ENCODE data around the gene RCAN2. TPM values are rescaled to one million over a fixed set of nuclear protein-coding genes. Genes with fewer than 3 reads are reported as not detected.

The RCAN2 gene
- total and polyA plus RNA-seq, 9 of the 15 experiments (the other 6 are each of a cell fraction or from before 2014, with no cell fraction given), result 0.04 TPM; not detected in 8

DNA sequence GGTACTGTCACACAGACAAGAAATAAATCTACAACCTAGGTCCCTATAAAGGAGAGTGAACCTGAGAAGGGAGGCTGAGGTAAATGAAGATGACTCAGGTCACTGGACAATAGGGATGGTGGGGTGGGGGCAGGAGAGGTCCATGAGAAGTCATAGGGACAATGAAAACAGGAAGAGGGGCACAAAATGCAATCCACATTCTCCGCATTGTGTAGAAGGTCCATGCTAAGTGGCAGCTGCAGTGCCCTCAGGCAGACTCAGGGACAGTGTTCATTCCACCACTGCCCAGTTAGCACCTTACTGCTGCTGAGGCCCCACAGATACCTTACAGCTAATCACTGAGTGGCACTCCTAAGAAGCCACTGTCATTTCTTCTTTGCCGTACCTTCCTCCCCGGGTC, 156.8 kb downstream of the RCAN2 start:
- WGBS (ENCODE audit: insufficient coverage, low coverage, missing lambda C conversion rate), result 2% methylated on average over 3 of the region's 3 CpGs
- in situ Hi-C loops (cut with MboI), result no loop called here
- Histone ChIP-seq H2AFZ (ENCODE audit: low read depth, low read length) (no peak overlapping the region), H4K20me1 (replicated peaks; ENCODE audit: control insufficient read depth, insufficient read depth, low read length) (no peaks in the 10 kb centered on the region), H3K4me1 (replicated peaks in 1 of 2; ENCODE audit: control insufficient read depth in 2 of 2, insufficient read depth in 2 of 2, low read length in 2 of 2) (no peaks in the 10 kb centered on the region), H3K9me1 (ENCODE audit: control insufficient read depth, insufficient read depth, low read length) (no peaks in the 10 kb centered on the region), H3K4me3 (no peak overlapping the region), H3K27ac (ENCODE audit: extremely low read depth, low read depth, low read length) (no peak overlapping the region), H3K27me3 (ENCODE audit: control insufficient read depth in 2 of 2, insufficient read depth in 2 of 2, low read length in 2 of 2) (no peaks in the 10 kb centered on the region), H3K79me2 (ENCODE audit: control insufficient read depth, insufficient read depth, low read length) (no peaks in the 10 kb centered on the region), H3K9me3 (replicated peaks; ENCODE audit: control insufficient read depth, insufficient read depth, low read depth, low read length) (no peaks in the 10 kb centered on the region), H3K9ac (ENCODE audit: insufficient read depth in 1 of 2, low read depth in 2 of 2, low read length in 2 of 2) (no peak overlapping the region), H3K36me3 (ENCODE audit: control insufficient read depth, insufficient read depth, low read length) (no peaks in the 10 kb centered on the region), H3K4me2 (ENCODE audit: insufficient read depth, low read length) (no peak overlapping the region)
- ChIA-PET CTCF (ENCODE audit: low intra/inter-chr PET ratio) (no interaction called here), POLR2A (no interaction called here)
- ATAC-seq (no peak), DNase-seq (ENCODE audit: extremely low read depth in 1 of 4, low spot score in 3 of 4) (no peak), FAIRE-seq (no peak)
- BruUV-seq (replicated peaks), result no TSS peak
- intact Hi-C loops (cut with micrococcal nuclease), result no loop called here
- TF ChIP-seq IRF2 (CRISPR knock-in tag; IDR thresholded peaks at IDR 0.05) (no peak), MAFK (IDR thresholded peaks at IDR 0.05; ENCODE audit: low read length) (no peak), NFXL1 (CRISPR knock-in tag; IDR thresholded peaks at IDR 0.05) (no peak), ZNF75A (CRISPR knock-in tag; IDR thresholded peaks at IDR 0.05) (no peak), FOXP4 (CRISPR knock-in tag; IDR thresholded peaks at IDR 0.05; ENCODE audit: borderline replicate concordance) (no peak), ZNF184 (CRISPR knock-in tag; IDR thresholded peaks at IDR 0.05) (no peak), PML (IDR thresholded peaks at IDR 0.05; ENCODE audit: low read length) (no peak), ZKSCAN8 (CRISPR knock-in tag; IDR thresholded peaks at IDR 0.05) (no peak), HOXB6 (CRISPR knock-in tag; IDR thresholded peaks at IDR 0.05; ENCODE audit: borderline replicate concordance) (no peak), ELF2 (CRISPR knock-in tag; IDR thresholded peaks at IDR 0.05) (no peak), PHB (CRISPR knock-in tag; IDR thresholded peaks at IDR 0.05) (no peak), SFPQ (IDR thresholded peaks at IDR 0.05; ENCODE audit: low read depth, low read length) (no peak), FOS (IDR thresholded peaks at IDR 0.05; ENCODE audit: extremely low read depth, insufficient read length) (no peak)
- TF ChIP-seq, protein P1, sequence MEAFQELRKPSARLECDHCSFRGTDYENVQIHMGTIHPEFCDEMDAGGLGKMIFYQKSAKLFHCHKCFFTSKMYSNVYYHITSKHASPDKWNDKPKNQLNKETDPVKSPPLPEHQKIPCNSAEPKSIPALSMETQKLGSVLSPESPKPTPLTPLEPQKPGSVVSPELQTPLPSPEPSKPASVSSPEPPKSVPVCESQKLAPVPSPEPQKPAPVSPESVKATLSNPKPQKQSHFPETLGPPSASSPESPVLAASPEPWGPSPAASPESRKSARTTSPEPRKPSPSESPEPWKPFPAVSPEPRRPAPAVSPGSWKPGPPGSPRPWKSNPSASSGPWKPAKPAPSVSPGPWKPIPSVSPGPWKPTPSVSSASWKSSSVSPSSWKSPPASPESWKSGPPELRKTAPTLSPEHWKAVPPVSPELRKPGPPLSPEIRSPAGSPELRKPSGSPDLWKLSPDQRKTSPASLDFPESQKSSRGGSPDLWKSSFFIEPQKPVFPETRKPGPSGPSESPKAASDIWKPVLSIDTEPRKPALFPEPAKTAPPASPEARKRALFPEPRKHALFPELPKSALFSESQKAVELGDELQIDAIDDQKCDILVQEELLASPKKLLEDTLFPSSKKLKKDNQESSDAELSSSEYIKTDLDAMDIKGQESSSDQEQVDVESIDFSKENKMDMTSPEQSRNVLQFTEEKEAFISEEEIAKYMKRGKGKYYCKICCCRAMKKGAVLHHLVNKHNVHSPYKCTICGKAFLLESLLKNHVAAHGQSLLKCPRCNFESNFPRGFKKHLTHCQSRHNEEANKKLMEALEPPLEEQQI (IDR thresholded peaks at IDR 0.05), result no peak

All from K562 (cell line).